Measurements from ENCODE around the gene CBFA2T3.

CBFA2T3 gene

GRCh38 chr16:88884569-88885271, 92.3 kb downstream of the CBFA2T3 start:
- H4K20me1 ChIP-seq: peaks cover 84% of the 10 kb centered on the region
- H3K4me2 ChIP-seq: peak overlapping the region; percentile 87
- peaks cover 4% of the 10 kb centered on the region for H3K9me3 ChIP-seq
- H3K4me1 ChIP-seq: peaks cover 97% of the 10 kb centered on the region
- peaks cover 77% of the 10 kb centered on the region for H3K36me3 ChIP-seq
- H3K27me3 ChIP-seq: no peaks in the 10 kb centered on the region
- peak overlapping the region; percentile 49 for H3K27ac ChIP-seq
- 0 out of 2 replicates have a peak overlapping the region, but pooled peaks have one; percentile 34 for H3K9ac ChIP-seq
- no peak overlapping the region for H3K4me3 ChIP-seq
- no peak for TF ChIP-seq Cebpa-rat (IDR thresholded peaks at IDR 0.05)

GRCh38 chr16:88883946-88884345, 93.1 kb downstream of the CBFA2T3 start:
- H3K4me2 ChIP-seq: peak overlapping the region; percentile 87
- no peak for TF ChIP-seq Cebpa-rat (IDR thresholded peaks at IDR 0.05)
- H3K27me3 ChIP-seq: no peaks in the 10 kb centered on the region
- no peak overlapping the region for H3K4me3 ChIP-seq
- H3K9me3 ChIP-seq: no peaks in the 10 kb centered on the region
- H3K9ac ChIP-seq: 0 out of 2 replicates have a peak overlapping the region, but pooled peaks have one; percentile 34
- H3K36me3 ChIP-seq: peaks cover 80% of the 10 kb centered on the region
- H3K27ac ChIP-seq: peak overlapping the region; percentile 49
- H3K4me1 ChIP-seq: peaks cover 93% of the 10 kb centered on the region
- H4K20me1 ChIP-seq: peaks cover 92% of the 10 kb centered on the region

GRCh38 chr16:88883117-88883895, 93.7 kb downstream of the CBFA2T3 start:
- no peak for TF ChIP-seq Cebpa-rat (IDR thresholded peaks at IDR 0.05)
- no peaks in the 10 kb centered on the region for H3K9me3 ChIP-seq
- no peak overlapping the region for H3K4me3 ChIP-seq
- H3K27ac ChIP-seq: peak overlapping the region; percentile 49; the same call in 1 of the 2 replicates
- no peaks in the 10 kb centered on the region for H3K27me3 ChIP-seq
- peak overlapping the region; percentile 87 for H3K4me2 ChIP-seq
- H3K9ac ChIP-seq: no peak overlapping the region
- H3K4me1 ChIP-seq: peaks cover 94% of the 10 kb centered on the region
- H3K36me3 ChIP-seq: peaks cover 83% of the 10 kb centered on the region
- H4K20me1 ChIP-seq: peaks cover 98% of the 10 kb centered on the region

GRCh38 chr16:88882358-88883030, 94.5 kb downstream of the CBFA2T3 start:
- peaks cover 93% of the 10 kb centered on the region for H3K4me1 ChIP-seq
- no peaks in the 10 kb centered on the region for H3K27me3 ChIP-seq
- peaks cover 91% of the 10 kb centered on the region for H3K36me3 ChIP-seq
- peaks cover 98% of the 10 kb centered on the region for H4K20me1 ChIP-seq
- H3K9me3 ChIP-seq: no peaks in the 10 kb centered on the region
- H3K4me3 ChIP-seq: no peak overlapping the region
- H3K9ac ChIP-seq: no peak overlapping the region
- H3K27ac ChIP-seq: peak overlapping the region; percentile 49; the same call in 1 of the 2 replicates
- peak overlapping the region; percentile 87 for H3K4me2 ChIP-seq
- TF ChIP-seq Cebpa-rat (IDR thresholded peaks at IDR 0.05): no peak

GRCh38 chr16:88881675-88882357, 95.2 kb downstream of the CBFA2T3 start:
- Histone ChIP-seq H3K27ac (0 out of 2 replicates have a peak overlapping the region, but pooled peaks have one; percentile 6), H3K36me3 (peaks cover 95% of the 10 kb centered on the region), H3K4me3 (no peak overlapping the region), H3K9me3 (no peaks in the 10 kb centered on the region), H3K9ac (no peak overlapping the region), H3K27me3 (no peaks in the 10 kb centered on the region), H4K20me1 (peaks cover 96% of the 10 kb centered on the region), H3K4me1 (peaks cover 87% of the 10 kb centered on the region), H3K4me2 (peak overlapping the region; percentile 87; the same call in 1 of the 2 replicates)
- no peak for TF ChIP-seq Cebpa-rat (IDR thresholded peaks at IDR 0.05)

GRCh38 chr16:88881007-88881615, 95.9 kb downstream of the CBFA2T3 start:
- Histone ChIP-seq H3K27ac (peak overlapping the region; percentile 38), H3K9ac (no peak overlapping the region), H3K36me3 (peaks cover 96% of the 10 kb centered on the region), H3K27me3 (no peaks in the 10 kb centered on the region), H4K20me1 (peaks cover 94% of the 10 kb centered on the region), H3K4me2 (peak overlapping the region; percentile 45), H3K4me1 (peaks cover 79% of the 10 kb centered on the region), H3K9me3 (no peaks in the 10 kb centered on the region), H3K4me3 (no peak overlapping the region)
- TF ChIP-seq Cebpa-rat (IDR thresholded peaks at IDR 0.05): no peak

- H3K4me1 ChIP-seq: peaks cover 73% of the 10 kb centered on the region
- H3K36me3 ChIP-seq: peaks cover 96% of the 10 kb centered on the region
- H3K9me3 ChIP-seq: no peaks in the 10 kb centered on the region
- peak overlapping the region; percentile 45 for H3K4me2 ChIP-seq
- H3K27me3 ChIP-seq: no peaks in the 10 kb centered on the region
- peaks cover 94% of the 10 kb centered on the region for H4K20me1 ChIP-seq
- H3K4me3 ChIP-seq: no peak overlapping the region
- peak overlapping the region; percentile 38 for H3K27ac ChIP-seq
- no peak overlapping the region for H3K9ac ChIP-seq
- TF ChIP-seq Cebpa-rat (IDR thresholded peaks at IDR 0.05): no peak
Measured at GRCh38 chr16:88880226-88881006, 96.6 kb downstream of the CBFA2T3 start.

GRCh38 chr16:88879788-88880055, 97.3 kb downstream of the CBFA2T3 start:
- H3K9ac ChIP-seq: no peak overlapping the region
- peaks cover 94% of the 10 kb centered on the region for H4K20me1 ChIP-seq
- H3K27me3 ChIP-seq: no peaks in the 10 kb centered on the region
- no peak overlapping the region for H3K4me2 ChIP-seq
- H3K4me1 ChIP-seq: peaks cover 66% of the 10 kb centered on the region
- TF ChIP-seq Cebpa-rat (IDR thresholded peaks at IDR 0.05): no peak
- H3K27ac ChIP-seq: no peak overlapping the region; the same call in 1 of the 2 replicates
- peaks cover 95% of the 10 kb centered on the region for H3K36me3 ChIP-seq
- no peaks in the 10 kb centered on the region for H3K9me3 ChIP-seq
- no peak overlapping the region for H3K4me3 ChIP-seq
